Skeletal muscle tissue (tissue), 4 donors: Measurements from ENCODE around the gene INO80D. TPM values are rescaled to one million over a fixed set of nuclear protein-coding genes. Genes with fewer than 3 reads are reported as not detected.
"Not testable (repeated sequence)": the region's sequence is repeated elsewhere in the genome, so short reads cannot be mapped to it uniquely, and the experiment has no call there.

ENCODE experiments used
- H3K27ac ChIP-seq: one replicate; pipeline ENCODE4 v1.7.0; 2013; ENCODE audit warnings: mild to moderate bottlenecking, low read depth, low read length, inconsistent platforms
- H3K27me3 ChIP-seq, 3 donors: one replicate each; pipeline ENCODE4 v1.7.0; 2013; ENCODE audit warnings: low read length in 3 of 3; ENCODE audit not compliant: control insufficient read depth in 3 of 3, insufficient read depth in 3 of 3
- H3K36me3 ChIP-seq, 3 donors: one replicate each; pipeline ENCODE4 v1.7.0; 2013; ENCODE audit warnings: low read length in 3 of 3; ENCODE audit not compliant: control insufficient read depth in 3 of 3, insufficient read depth in 3 of 3
- H3K4me1 ChIP-seq, 3 donors: one replicate each; pipeline ENCODE4 v1.7.0; 2013; ENCODE audit warnings: low read length in 3 of 3, mild to moderate bottlenecking in 3 of 3; ENCODE audit not compliant: control insufficient read depth in 3 of 3, insufficient read depth in 3 of 3
- H3K4me3 ChIP-seq, 3 donors: one replicate each; pipeline ENCODE4 v1.7.0; 2013; ENCODE audit warnings: low read length in 3 of 3
- H3K9ac ChIP-seq, 3 donors: one replicate each; pipeline ENCODE4 v1.7.0; 2013; ENCODE audit warnings: low read length in 3 of 3, mild to moderate bottlenecking in 3 of 3, moderate library complexity in 2 of 3, low read depth in 1 of 3
- H3K9me3 ChIP-seq, 3 donors: one replicate each; pipeline ENCODE4 v1.7.0; 2013; ENCODE audit warnings: low read length in 3 of 3; ENCODE audit not compliant: control insufficient read depth in 3 of 3
- total RNA-seq: library from RNA; depleted of rRNA; stranded (reverse); fragments of >200 nt; gene quantifications from one replicate; pipeline ENCODE4 v1.2.3, GENCODE V29; 2014
- donor health status: Osteomylitis.

Gene INO80D
- total RNA-seq, 1 donor from 2014 or later = 9.9 TPM

- not testable (repeated sequence) for H3K36me3 ChIP-seq, H3K4me1 ChIP-seq, H3K9me3 ChIP-seq, H3K4me3 ChIP-seq, H3K9ac ChIP-seq, H3K27me3 ChIP-seq, H3K27ac ChIP-seq
Observed at GRCh38 chr2:205988681-205989080, 97.3 kb downstream of the INO80D start.

- H3K9ac ChIP-seq = no peak overlapping the region
- H3K9me3 ChIP-seq = no peaks in the 10 kb centered on the region
- no peak overlapping the region for H3K4me3 ChIP-seq
- H3K4me1 ChIP-seq = no peaks in the 10 kb centered on the region
- peaks cover 0 to 5% (median 2%) of the 10 kb centered on the region in 3 donors for H3K36me3 ChIP-seq
- no peaks in the 10 kb centered on the region for H3K27me3 ChIP-seq
- no peak overlapping the region for H3K27ac ChIP-seq
Observed at GRCh38 chr2:205988274-205988673, 97.7 kb downstream of the INO80D start.

GRCh38 chr2:205986334-205986733 is 99.6 kb downstream of the INO80D start:
- H3K27ac ChIP-seq, H3K4me3 ChIP-seq, H3K36me3 ChIP-seq, H3K9me3 ChIP-seq, H3K4me1 ChIP-seq, H3K27me3 ChIP-seq, H3K9ac ChIP-seq: not testable (repeated sequence)

GRCh38 chr2:205984381-205984780 is 101.6 kb downstream of the INO80D start:
- H3K27ac ChIP-seq = no peak overlapping the region
- H3K4me1 ChIP-seq = no peaks in the 10 kb centered on the region
- H3K36me3 ChIP-seq = no peaks in the 10 kb centered on the region
- H3K9me3 ChIP-seq = no peaks in the 10 kb centered on the region
- no peak overlapping the region for H3K9ac ChIP-seq
- H3K27me3 ChIP-seq = no peaks in the 10 kb centered on the region
- H3K4me3 ChIP-seq = no peak overlapping the region

DNA sequence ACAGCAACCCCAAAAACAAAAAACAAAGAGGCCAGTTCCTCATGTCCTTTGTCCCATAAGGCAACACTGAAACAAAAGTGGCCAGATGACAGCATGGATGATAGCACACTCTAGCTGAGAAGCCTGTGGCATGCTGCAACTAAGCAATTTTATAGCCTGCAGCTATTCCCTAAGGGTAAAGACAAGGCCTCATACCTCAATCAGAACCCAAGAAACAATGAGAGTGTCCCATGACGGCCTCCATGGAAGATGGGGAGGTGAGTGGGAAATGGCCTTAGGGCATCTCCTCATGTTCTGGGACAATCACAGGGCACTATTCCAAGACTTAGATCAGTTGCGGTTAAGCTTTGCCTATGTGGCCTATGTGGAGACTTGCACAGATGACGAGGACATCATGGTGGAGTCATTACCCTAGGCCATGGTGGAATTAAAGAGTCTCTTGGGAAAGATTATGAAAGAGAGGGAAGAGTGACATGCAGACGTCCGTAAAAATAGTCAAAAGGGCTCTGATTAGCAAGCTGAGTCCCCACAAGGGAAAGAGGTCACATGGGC is 103.1 kb downstream of the INO80D start:
- Histone ChIP-seq H3K9ac (no peak overlapping the region), H3K27me3 (no peaks in the 10 kb centered on the region), H3K9me3 (no peaks in the 10 kb centered on the region), H3K36me3 (no peaks in the 10 kb centered on the region), H3K4me3 (no peak overlapping the region), H3K4me1 (no peaks in the 10 kb centered on the region), H3K27ac (no peak overlapping the region)

- H3K27ac ChIP-seq, H3K9me3 ChIP-seq, H3K4me1 ChIP-seq, H3K36me3 ChIP-seq, H3K9ac ChIP-seq, H3K4me3 ChIP-seq, H3K27me3 ChIP-seq: not testable (repeated sequence)
Observed at GRCh38 chr2:205978728-205979127, 107.2 kb downstream of the INO80D start.

GRCh38 chr2:205977699-205978098 is 108.3 kb downstream of the INO80D start:
- not testable (repeated sequence) for H3K36me3 ChIP-seq, H3K4me1 ChIP-seq, H3K27ac ChIP-seq, H3K27me3 ChIP-seq, H3K9me3 ChIP-seq, H3K9ac ChIP-seq, H3K4me3 ChIP-seq

GRCh38 chr2:205976934-205977659 is 108.9 kb downstream of the INO80D start:
- H3K9me3 ChIP-seq, H3K4me1 ChIP-seq, H3K9ac ChIP-seq, H3K27me3 ChIP-seq, H3K4me3 ChIP-seq, H3K27ac ChIP-seq, H3K36me3 ChIP-seq: not testable (repeated sequence)

DNA sequence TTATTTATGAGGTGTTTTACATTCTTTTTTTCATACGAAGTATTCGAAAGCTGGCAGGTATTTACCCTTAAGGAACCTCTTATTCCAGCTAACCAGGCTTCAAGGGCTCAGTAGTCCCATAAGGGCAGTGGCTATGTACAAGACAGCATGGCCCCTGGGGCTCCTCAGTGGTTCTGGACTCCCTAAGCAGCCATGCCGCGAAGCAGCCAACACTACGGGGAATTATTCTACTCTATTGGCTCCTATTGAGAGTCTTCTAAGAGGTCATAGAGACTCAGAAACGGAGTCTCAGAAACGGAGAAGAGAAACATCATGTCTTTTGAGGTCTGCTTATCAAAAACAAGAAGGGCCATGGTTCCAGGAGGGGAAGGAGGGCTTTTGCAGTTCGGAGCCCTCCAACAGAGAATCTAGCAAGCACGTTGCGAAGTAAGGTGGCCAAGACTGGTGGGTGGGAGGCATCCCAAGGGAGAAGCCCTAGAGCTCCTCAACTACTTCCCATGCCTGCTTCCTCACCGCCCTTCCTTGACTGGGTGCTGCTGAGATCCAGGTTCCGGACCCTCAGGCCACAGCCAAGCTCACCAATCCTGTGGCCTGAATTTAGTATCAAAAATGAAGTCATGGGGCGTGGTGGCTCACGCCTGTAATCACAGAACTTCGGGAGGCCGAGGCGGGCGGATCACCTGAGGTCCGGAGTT is 109.7 kb downstream of the INO80D start:
- Histone ChIP-seq H3K27ac (no peak overlapping the region), H3K27me3 (no peaks in the 10 kb centered on the region), H3K9ac (no peak overlapping the region), H3K4me3 (no peak overlapping the region), H3K36me3 (no peaks in the 10 kb centered on the region), H3K4me1 (no peaks in the 10 kb centered on the region), H3K9me3 (no peaks in the 10 kb centered on the region)

DNA sequence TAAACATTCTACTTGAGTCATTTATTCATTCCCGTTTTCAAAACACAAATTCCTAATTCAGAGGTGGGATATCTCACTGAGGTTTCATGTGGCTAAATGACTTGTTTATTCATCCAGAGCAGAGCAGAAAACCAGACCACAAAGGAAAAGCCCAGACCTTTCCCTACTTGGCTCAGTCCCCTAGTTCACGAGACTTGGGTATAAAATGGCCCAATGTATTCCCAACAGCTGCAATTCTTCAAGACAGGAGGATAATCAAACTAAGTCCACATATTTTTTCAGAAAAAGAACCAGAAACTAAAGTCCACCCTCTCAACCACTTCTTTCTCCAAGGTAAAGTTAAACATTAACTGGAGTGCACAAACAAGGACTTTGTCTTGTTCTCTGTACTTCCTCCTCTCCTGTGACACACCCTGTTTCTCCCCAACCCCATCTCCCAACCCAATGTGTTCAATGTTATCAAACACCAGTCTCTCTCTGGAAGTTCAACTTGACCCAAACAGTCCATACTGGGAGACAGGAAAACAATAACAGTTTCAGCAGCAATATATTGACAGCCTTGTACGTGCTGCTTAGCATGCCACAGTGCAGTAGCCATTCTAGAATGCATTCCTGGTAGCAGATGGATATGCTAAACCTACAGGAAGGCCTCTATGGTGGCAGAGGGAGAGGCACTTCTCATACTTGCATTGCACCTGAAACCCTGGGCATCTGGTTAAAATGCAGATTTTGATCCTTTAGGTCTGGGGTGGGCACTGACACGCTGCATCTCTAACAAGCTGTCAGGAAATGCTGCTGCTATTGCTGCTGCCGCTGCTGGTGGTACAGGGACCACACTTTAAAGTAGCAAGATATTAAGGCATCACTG is 110.7 kb downstream of the INO80D start:
- H3K9me3 ChIP-seq = no peaks in the 10 kb centered on the region
- H3K27me3 ChIP-seq = no peaks in the 10 kb centered on the region
- no peak overlapping the region for H3K4me3 ChIP-seq
- H3K9ac ChIP-seq = no peak overlapping the region
- no peaks in the 10 kb centered on the region for H3K4me1 ChIP-seq
- H3K36me3 ChIP-seq = no peaks in the 10 kb centered on the region
- H3K27ac ChIP-seq = no peak overlapping the region
